Lung microvascular endothelial cell (primary cell): ENCODE results near the gene PSMD13. TPM values are rescaled to one million over a fixed set of nuclear protein-coding genes. Genes with fewer than 3 reads are reported as not detected.
A peak's percentile ranks its signal among the peaks of the same experiment; 100 is the strongest.
"Not testable (repeated sequence)": the region's sequence is repeated elsewhere in the genome, so short reads cannot be mapped to it uniquely, and the experiment has no call there.

Source experiments
- DNase-seq, 2 donors: peaks; one replicate each; pipeline versions ENCODE4 v3.0.0 to v3.0.0-alpha.2; 2010; ENCODE audit warnings: low read depth in 2 of 2
- total RNA-seq: library from RNA; depleted of rRNA; stranded (reverse); fragments of >200 nt; gene quantifications from 2 replicates; pipeline ENCODE4 v1.2.1, GENCODE V29; 2014

Gene PSMD13
- total RNA-seq, 1 donor from 2014 or later: 141 TPM

GRCh38 chr11:272195-272930 lies 35.6 kb downstream of the PSMD13 start:
- DNase-seq: no peak

- no peak for DNase-seq
Observed at GRCh38 chr11:272931-273198, 36.1 kb downstream of the PSMD13 start.

GRCh38 chr11:276219-276618 lies 39.4 kb downstream of the PSMD13 start:
- DNase-seq: no peak

- DNase-seq: no peak
Observed at GRCh38 chr11:278001-278951, 41.5 kb downstream of the PSMD13 start, which contains the start of gene NLRP6. Gene NLRP6, plus strand, starts transcription at chr11:278407. Its CDS starts 163 bp downstream, at chr11:278570.

GRCh38 chr11:279040-279965 lies 42.5 kb downstream of the PSMD13 start:
- DNase-seq: no peak

- peak; percentile 29 to 49 for DNase-seq
Observed at GRCh38 chr11:279966-280705, 43.4 kb downstream of the PSMD13 start.

- no peak for DNase-seq
Observed at GRCh38 chr11:280706-281485, 44.1 kb downstream of the PSMD13 start.

GRCh38 chr11:281486-282161 lies 44.8 kb downstream of the PSMD13 start:
- no peak for DNase-seq

- DNase-seq: no peak
Observed at GRCh38 chr11:282171-282570, 45.4 kb downstream of the PSMD13 start.

- DNase-seq: no peak
Observed at GRCh38 chr11:282630-283360, 46.0 kb downstream of the PSMD13 start.

- no peak for DNase-seq
Observed at GRCh38 chr11:283405-284104, 46.8 kb downstream of the PSMD13 start.

GRCh38 chr11:284105-285020 lies 47.6 kb downstream of the PSMD13 start:
- no peak for DNase-seq

- DNase-seq: no peak
Observed at GRCh38 chr11:285021-285893, 48.5 kb downstream of the PSMD13 start.

GRCh38 chr11:285894-286220 lies 49.1 kb downstream of the PSMD13 start:
- no peak for DNase-seq

GRCh38 chr11:286977-287820 lies 50.4 kb downstream of the PSMD13 start:
- not testable (repeated sequence) for DNase-seq
